A673 (cell line): ENCODE results near the gene HRH1.

Experiments
- EZH2 ChIP-seq: fragments of 200-600 bp; sonication (generic); IDR thresholded peaks from 2 replicates; pipeline ENCODE4 v1.6.1; 2017; ENCODE audit warnings: borderline replicate concordance, low read depth, mild to moderate bottlenecking, mixed read lengths, antibody characterized with exemption, low read length; ENCODE audit not compliant: poor library complexity, severe bottlenecking
- TF ChIP-seq, protein P1 (sequence below): fragments of 300-800, 200-600 bp; sonication (generic); conservative IDR thresholded peaks from 2 replicates; pipeline ENCODE4 v1.5.1; 2017; ENCODE audit warnings: low read depth, mild to moderate bottlenecking, antibody characterized with exemption, low read length, moderate library complexity, mixed read lengths

DNA sequence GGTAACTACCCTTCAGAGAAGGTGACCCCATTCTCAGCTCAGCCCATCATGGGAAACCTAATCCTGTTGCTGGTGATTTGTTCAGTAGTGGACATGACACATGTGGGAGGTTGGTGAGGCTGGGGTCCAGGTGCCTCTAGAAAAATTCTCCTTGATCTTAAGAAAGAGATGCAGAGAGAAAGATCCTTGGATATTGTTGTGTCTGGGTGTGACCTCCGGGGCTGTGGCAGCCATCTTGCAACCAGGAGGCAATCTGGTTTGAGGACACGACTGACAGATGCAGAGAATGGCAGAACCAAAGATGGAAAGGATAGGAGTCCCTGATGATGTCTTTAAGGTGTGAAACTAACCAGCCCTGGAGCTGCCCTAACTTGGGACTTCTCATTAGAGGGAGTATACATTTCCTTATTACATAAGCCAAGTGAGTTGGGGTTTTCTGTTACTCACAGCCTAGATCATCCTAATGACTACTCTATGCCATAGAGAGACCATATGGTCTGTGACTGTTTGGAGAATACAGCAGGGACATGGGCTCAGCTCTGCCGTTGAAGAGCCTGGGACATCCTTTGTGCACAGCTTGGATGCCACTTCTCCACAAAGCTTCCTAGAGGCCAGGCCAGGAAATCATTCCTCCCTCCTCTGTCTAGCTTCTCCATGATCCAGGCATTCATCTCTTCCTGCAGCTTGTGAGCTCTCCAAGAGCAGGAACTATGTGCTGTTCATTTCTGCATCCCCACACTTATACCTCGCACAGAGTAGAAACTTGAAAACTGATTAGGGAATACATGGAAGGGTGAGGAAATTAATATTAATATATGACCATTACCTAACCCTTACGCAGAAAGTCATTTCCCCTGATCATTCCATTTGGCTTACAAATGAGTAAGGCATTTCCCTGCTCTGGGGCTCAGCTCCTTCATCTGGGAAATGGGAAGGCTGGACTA is 45.9 kb downstream of the HRH1 start:
- TF ChIP-seq, protein P1, sequence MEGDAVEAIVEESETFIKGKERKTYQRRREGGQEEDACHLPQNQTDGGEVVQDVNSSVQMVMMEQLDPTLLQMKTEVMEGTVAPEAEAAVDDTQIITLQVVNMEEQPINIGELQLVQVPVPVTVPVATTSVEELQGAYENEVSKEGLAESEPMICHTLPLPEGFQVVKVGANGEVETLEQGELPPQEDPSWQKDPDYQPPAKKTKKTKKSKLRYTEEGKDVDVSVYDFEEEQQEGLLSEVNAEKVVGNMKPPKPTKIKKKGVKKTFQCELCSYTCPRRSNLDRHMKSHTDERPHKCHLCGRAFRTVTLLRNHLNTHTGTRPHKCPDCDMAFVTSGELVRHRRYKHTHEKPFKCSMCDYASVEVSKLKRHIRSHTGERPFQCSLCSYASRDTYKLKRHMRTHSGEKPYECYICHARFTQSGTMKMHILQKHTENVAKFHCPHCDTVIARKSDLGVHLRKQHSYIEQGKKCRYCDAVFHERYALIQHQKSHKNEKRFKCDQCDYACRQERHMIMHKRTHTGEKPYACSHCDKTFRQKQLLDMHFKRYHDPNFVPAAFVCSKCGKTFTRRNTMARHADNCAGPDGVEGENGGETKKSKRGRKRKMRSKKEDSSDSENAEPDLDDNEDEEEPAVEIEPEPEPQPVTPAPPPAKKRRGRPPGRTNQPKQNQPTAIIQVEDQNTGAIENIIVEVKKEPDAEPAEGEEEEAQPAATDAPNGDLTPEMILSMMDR = no peak
- TF ChIP-seq EZH2 = no peak
